HepG2 (cell line): ENCODE results near the gene ARL8A. TPM values are rescaled to one million over a fixed set of nuclear protein-coding genes. Genes with fewer than 3 reads are reported as not detected.

Experiments
- ARNT ChIP-seq: fragments of 450-650 bp; IDR thresholded peaks from 2 replicates; pipeline ENCODE4 v1.6.1; 2017
- ELF1 ChIP-seq: sonication (generic); formaldehyde crosslinking; IDR thresholded peaks from 2 replicates; pipeline ENCODE4 v1.4.0; 2020; ENCODE audit warnings: missing genetic modification reagents
- ELK4 ChIP-seq: sonication (generic); formaldehyde crosslinking; IDR thresholded peaks from 2 replicates; pipeline ENCODE4 v1.9.0; 2021; ENCODE audit warnings: missing genetic modification reagents, borderline replicate concordance
- EP300 ChIP-seq, 3 experiments: sonication (generic) in 1 of 3; formaldehyde crosslinking in 1 of 3; IDR thresholded peaks; 2 replicates each; pipeline versions ENCODE4 v1.5.1 to v1.6.1; 2011 to 2020; ENCODE audit warnings: low read depth in 2 of 3, low read length in 2 of 3, borderline replicate concordance in 1 of 3, improper control_type of control experiment in 1 of 3, mild to moderate bottlenecking in 1 of 3, missing genetic modification reagents in 1 of 3, moderate library complexity in 1 of 3
- GRHL1 ChIP-seq: sonication (generic); formaldehyde crosslinking; conservative IDR thresholded peaks from 2 replicates; pipeline ENCODE4 v1.8.0; 2022; ENCODE audit warnings: missing genetic modification reagents
- HBP1 ChIP-seq: IDR thresholded peaks from 2 replicates; pipeline ENCODE4 v1.6.1; 2016; ENCODE audit warnings: low read depth, control low read depth
- HOMEZ ChIP-seq: IDR thresholded peaks from 2 replicates; pipeline ENCODE4 v1.6.1; 2016; ENCODE audit warnings: low read depth
- IKZF4 ChIP-seq: sonication (generic); formaldehyde crosslinking; IDR thresholded peaks from 2 replicates; pipeline ENCODE4 v1.5.1; 2020; ENCODE audit warnings: borderline replicate concordance, mild to moderate bottlenecking, low read depth, missing genetic modification reagents; ENCODE audit errors: not compliant biosample characterization
- PREB ChIP-seq: sonication (generic); formaldehyde crosslinking; IDR thresholded peaks from 2 replicates; pipeline ENCODE4 v1.4.0; 2020; ENCODE audit warnings: missing genetic modification reagents
- SIX1 ChIP-seq: sonication (generic); formaldehyde crosslinking; IDR thresholded peaks from 2 replicates; pipeline ENCODE4 v1.4.0; 2020; ENCODE audit warnings: missing genetic modification reagents, borderline replicate concordance
- THAP11 ChIP-seq: IDR thresholded peaks from 2 replicates; pipeline ENCODE4 v1.6.1; 2016; ENCODE audit warnings: missing biosample characterization, missing genetic modification reagents
- ZNF264 ChIP-seq: sonication (generic); formaldehyde crosslinking; IDR thresholded peaks from 2 replicates; pipeline ENCODE4 v1.4.0; 2020; ENCODE audit warnings: missing genetic modification reagents
- ZNF530 ChIP-seq: sonication (generic); formaldehyde crosslinking; IDR thresholded peaks from 2 replicates; pipeline ENCODE4 v1.5.0; 2020; ENCODE audit warnings: low read depth, mild to moderate bottlenecking, missing genetic modification reagents
- ZNF737 ChIP-seq: sonication (generic); formaldehyde crosslinking; IDR thresholded peaks from 2 replicates; pipeline ENCODE4 v1.5.0; 2020; ENCODE audit warnings: missing genetic modification reagents, mild to moderate bottlenecking, borderline replicate concordance
- ZNF83 ChIP-seq: sonication (generic); formaldehyde crosslinking; IDR thresholded peaks from 2 replicates; pipeline ENCODE4 v1.4.0; 2020; ENCODE audit warnings: missing genetic modification reagents, mild to moderate bottlenecking, borderline replicate concordance
- ZSCAN9 ChIP-seq: IDR thresholded peaks from 2 replicates; pipeline ENCODE4 v1.6.1; 2016; ENCODE audit warnings: borderline replicate concordance
- polyA plus RNA-seq, 8 experiments: library from polyadenylated mRNA; depleted of rRNA in 3 of 8; stranded (reverse) in 7 of 8; unstranded in 1 of 8; fragments of >200 nt; fragmentation: Illumina TruSeq in 4 of 8; extraction: Trizol in 4 of 8; gene quantifications; 2 replicates each; pipeline versions ENCODE4 v1.2.1 to v1.2.3, GENCODE V29; 2011 to 2016; ENCODE audit warnings: low read depth in 4 of 8, missing spikeins in 1 of 8, mixed read lengths in 1 of 8; ENCODE audit not compliant: insufficient read depth in 1 of 8
- total RNA-seq, 5 experiments: library from RNA; depleted of rRNA; stranded (reverse); fragments of >200 nt; fragmentation: Illumina TruSeq; extraction: Trizol; gene quantifications; 2 replicates each; pipeline ENCODE4 v1.2.3, GENCODE V29; 2016; ENCODE audit warnings: low read depth in 1 of 5

ARL8A gene
- total and polyA plus RNA-seq, 2 of the 13 experiments (the other 11 are each of a cell fraction or from before 2014, with no cell fraction given): 2.7 to 23.4 TPM

GRCh38 chr1:202085682-202086373, 58.7 kb downstream of the ARL8A start (continued):
- TF ChIP-seq ELK4 (CRISPR knock-in tag) (no peak), HBP1 (CRISPR knock-in tag) (0 out of 2 replicates have a peak, but pooled peaks have one; percentile 1), ZNF83 (CRISPR knock-in tag) (0 out of 2 replicates have a peak, but pooled peaks have one; percentile 67), ZNF737 (CRISPR knock-in tag) (no peak), IKZF4 (no peak), PREB (CRISPR knock-in tag) (no peak), SIX1 (CRISPR knock-in tag) (peak; percentile 36; the same call in 1 of the 2 replicates), EP300 (IDR thresholded peaks at IDR 0.05; ENCODE audit: low read depth in 2 of 2, low read length in 2 of 2) (peak; percentile 43 to 50; a peak in 3 of 4 replicates), EP300 (CRISPR knock-in tag; IDR thresholded peaks at IDR 0.05; ENCODE audit: borderline replicate concordance) (no peak; the same call in 1 of the 2 replicates), THAP11 (CRISPR knock-in tag) (peak; percentile 58; the same call in 1 of the 2 replicates), ZNF264 (0 out of 2 replicates have a peak, but pooled peaks have one; percentile 58), ARNT (no peak), ZSCAN9 (CRISPR knock-in tag) (peak; percentile 95), ZNF530 (CRISPR knock-in tag) (no peak), GRHL1 (no peak), ELF1 (peak; percentile 58), HOMEZ (CRISPR knock-in tag) (peak; percentile 82)
